Coronary artery (tissue), 2 donors: Measurements from ENCODE around the gene MCHR2.

Experiments
- DNase-seq: peaks from one replicate; pipeline ENCODE4 v3.0.0-alpha.2; 2017; ENCODE audit warnings: low spot score
- H3K27ac ChIP-seq, 2 donors: fragments of 200-600 bp; sonication (generic); one replicate each; pipeline ENCODE4 v1.5.1; 2016 to 2019
- H3K4me3 ChIP-seq: fragments of 200-600 bp; sonication (generic); 2 replicates; pipeline ENCODE4 v1.5.1; 2016; ENCODE audit warnings: mild to moderate bottlenecking, moderate library complexity
- CTCF ChIP-seq: fragments of 200-600 bp; sonication (generic); IDR thresholded peaks from one replicate; pipeline ENCODE4 v1.5.1; 2019; ENCODE audit warnings: antibody characterized with exemption

Gene MCHR2

GRCh38 chr6:99879431-99879830 lies 114.6 kb downstream of the MCHR2 start:
- H3K27ac ChIP-seq: no peak overlapping the region
- no peak overlapping the region for H3K4me3 ChIP-seq
- TF ChIP-seq CTCF: no peak
- DNase-seq: no peak

DNA sequence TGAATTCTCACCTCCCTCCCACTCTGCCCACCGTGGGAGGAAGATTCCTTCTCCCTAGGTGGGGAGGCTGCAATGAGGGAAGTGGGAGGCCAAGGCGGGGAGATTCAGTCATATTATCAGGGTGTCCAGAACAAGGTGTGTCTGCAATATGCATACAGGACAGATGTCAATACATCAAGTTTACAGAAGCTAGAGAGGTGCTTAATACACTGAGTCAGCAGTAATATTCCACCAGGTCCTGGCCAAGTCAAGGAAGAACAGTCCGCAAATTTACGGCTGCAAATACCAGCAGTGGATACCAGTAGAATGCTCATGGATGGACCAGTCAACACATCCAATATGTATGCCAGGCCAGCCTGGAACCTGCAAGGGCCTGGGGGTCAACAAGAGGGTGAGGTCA lies 119.0 kb downstream of the MCHR2 start:
- DNase-seq: no peak
- Histone ChIP-seq H3K27ac (no peak overlapping the region), H3K4me3 (no peak overlapping the region)
- no peak for TF ChIP-seq CTCF

DNA sequence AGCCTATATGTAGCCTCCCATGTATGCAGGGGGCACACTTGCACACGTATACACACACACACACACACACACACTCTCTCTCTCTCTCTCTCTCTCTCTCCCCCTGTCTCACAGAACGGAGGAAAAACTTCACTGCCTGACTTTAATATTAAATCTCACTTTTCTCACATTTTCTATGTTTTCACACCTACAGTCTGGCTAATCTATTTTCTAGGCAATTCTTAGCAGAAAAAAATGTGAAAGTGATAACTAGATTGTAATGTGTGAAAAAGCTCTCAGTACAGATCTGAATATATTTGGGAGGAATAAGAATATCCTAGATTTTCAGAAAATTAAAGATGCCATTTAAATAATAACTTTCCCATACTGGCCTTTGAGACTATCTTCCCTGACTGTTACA lies 120.9 kb downstream of the MCHR2 start:
- no peak overlapping the region for H3K27ac ChIP-seq
- TF ChIP-seq CTCF: no peak

GRCh38 chr6:99871641-99872040 lies 122.4 kb downstream of the MCHR2 start:
- Histone ChIP-seq H3K27ac (no peak overlapping the region), H3K4me3 (no peak overlapping the region)
- no peak for TF ChIP-seq CTCF
- no peak for DNase-seq

More for the DNA sequence above, 120.9 kb downstream of the MCHR2 start:
- no peak for DNase-seq
- H3K4me3 ChIP-seq: no peak overlapping the region
